Astrocyte of the cerebellum (primary cell): ENCODE data around the gene SETD1A.

Source experiments
- DNase-seq: peaks from one replicate; pipeline ENCODE4 v3.0.0-alpha.2; 2011; ENCODE audit warnings: low read depth
- H3K4me3 ChIP-seq: 2 replicates; pipeline ENCODE4 v1.5.1; 2011; ENCODE audit warnings: mild to moderate bottlenecking, low read depth, low read length, moderate library complexity
- CTCF ChIP-seq: IDR thresholded peaks from 2 replicates; pipeline ENCODE4 v1.5.1; 2012; ENCODE audit warnings: low read length, low read depth, moderate library complexity, mild to moderate bottlenecking; ENCODE audit errors: missing control alignments
- in situ Hi-C: cut with HindIII; loops from 2 replicates; pipeline ENCODE4 v1.10.0; 2017; ENCODE audit warnings: low sequenced_read_pairs

Gene SETD1A

DNA sequence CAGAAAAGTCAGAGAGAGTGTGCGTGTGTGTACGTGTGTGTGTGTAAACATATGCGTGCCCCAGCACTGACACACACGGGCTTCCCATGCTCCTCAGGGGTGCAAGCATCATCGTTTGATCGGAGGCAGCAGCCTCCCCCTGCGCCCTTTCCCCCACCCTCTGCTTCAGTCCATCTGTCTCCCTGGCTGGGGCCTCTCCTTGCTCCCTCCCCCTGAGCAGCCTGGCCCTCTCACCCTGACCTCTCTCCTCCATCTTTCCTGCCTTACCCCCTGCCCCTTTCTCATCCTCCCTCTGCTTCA, 48.5 kb downstream of the SETD1A start:
- DNase-seq = no peak
- in situ Hi-C loops = no loop called here
- H3K4me3 ChIP-seq = no peak overlapping the region

DNA sequence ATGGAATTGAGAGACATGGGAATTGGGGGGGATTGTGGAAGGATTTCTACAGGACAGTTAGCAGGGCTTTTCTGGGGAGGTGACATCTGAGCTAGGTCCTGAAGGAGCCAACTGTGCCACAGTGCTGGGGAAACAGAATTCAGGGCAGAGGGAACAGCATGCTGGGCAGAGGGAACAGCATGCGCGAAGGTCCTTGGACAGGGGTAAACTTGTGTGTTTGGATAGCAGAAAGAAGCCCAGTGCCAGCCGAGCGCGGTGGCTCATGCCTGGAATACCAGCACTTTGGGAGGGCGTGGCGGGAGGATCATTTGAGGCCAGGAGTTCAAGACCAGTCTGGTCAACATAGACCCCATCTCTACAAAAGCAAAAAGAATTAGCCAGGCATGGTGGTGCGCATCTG, 49.0 kb downstream of the SETD1A start:
- in situ Hi-C loops = no loop called here
- TF ChIP-seq CTCF = no peak
- no peak overlapping the region for H3K4me3 ChIP-seq
- no peak for DNase-seq

More for the DNA sequence above, 48.5 kb downstream of the SETD1A start:
- no peak for TF ChIP-seq CTCF

- DNase-seq = no peak
- no peak for TF ChIP-seq CTCF
- no peak overlapping the region for H3K4me3 ChIP-seq
- in situ Hi-C loops = no loop called here
Observed at GRCh38 chr16:31007684-31008083, 50.1 kb downstream of the SETD1A start.

DNA sequence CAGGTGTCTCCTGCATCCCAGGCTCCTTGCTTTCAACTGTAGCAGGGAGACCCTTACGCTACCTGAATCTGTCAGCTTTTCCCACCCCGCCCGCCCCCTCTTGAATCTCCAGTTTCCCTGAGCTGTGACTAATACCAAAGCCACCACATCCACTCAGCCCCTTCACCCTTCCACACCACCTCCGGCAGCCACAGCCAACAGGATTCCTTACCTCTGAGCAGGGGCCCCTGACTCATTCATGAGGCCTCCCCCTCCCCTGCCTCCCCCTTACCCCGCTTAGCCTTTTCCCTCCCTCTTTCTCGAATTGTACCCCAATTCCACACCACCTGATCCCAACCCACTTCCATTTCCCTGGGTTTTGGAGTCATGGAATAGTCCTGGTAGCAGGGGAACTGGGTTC, 50.6 kb downstream of the SETD1A start:
- DNase-seq = peak; percentile 53
- in situ Hi-C loops = no loop called here
- H3K4me3 ChIP-seq = no peak overlapping the region
- TF ChIP-seq CTCF = no peak

DNA sequence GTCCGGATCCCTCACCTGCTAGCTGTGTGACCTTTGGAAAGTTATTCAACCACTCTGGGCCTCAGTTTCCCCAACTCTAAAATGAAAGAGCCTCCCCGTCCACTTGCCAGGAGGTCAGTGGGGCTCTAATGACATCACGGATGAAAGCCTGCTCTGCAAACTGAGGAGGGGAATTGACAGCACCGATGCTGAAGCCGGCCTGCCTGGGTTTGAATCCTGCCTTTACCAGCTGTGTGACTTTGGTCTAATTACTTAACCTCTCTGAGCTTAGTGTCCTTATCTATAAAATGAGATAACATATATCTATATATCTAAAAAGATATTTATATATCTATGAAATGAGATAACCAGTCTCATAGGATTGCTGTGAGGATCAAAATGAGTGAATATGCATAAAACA, 51.0 kb downstream of the SETD1A start:
- TF ChIP-seq CTCF = no peak
- DNase-seq = no peak
- in situ Hi-C loops = no loop called here
- no peak overlapping the region for H3K4me3 ChIP-seq

GRCh38 chr16:31009120-31009519, 51.6 kb downstream of the SETD1A start:
- peak overlapping the region; percentile 51 for H3K4me3 ChIP-seq
- in situ Hi-C loops = no loop called here
- no peak for TF ChIP-seq CTCF
- DNase-seq = no peak
